HepG2 (cell line): Measurements from ENCODE around the gene OSBPL8.

Source experiments
- ARHGAP35 ChIP-seq: sonication (generic); formaldehyde crosslinking; IDR thresholded peaks from 2 replicates; pipeline ENCODE4 v1.9.0; 2022; ENCODE audit warnings: mild to moderate bottlenecking, inconsistent platforms, moderate library complexity, missing genetic modification reagents, borderline replicate concordance
- RAD21 ChIP-seq: fragments of 450-650 bp; formaldehyde crosslinking; IDR thresholded peaks from 2 replicates; pipeline ENCODE4 v1.5.0; 2020; ENCODE audit warnings: mild to moderate bottlenecking
- TF ChIP-seq, protein P1 (sequence below): sonication (generic); formaldehyde crosslinking; IDR thresholded peaks from 2 replicates; pipeline ENCODE4 v1.4.0; 2020; ENCODE audit warnings: missing genetic modification reagents
- TF ChIP-seq, protein P2 (sequence below): sonication (generic); formaldehyde crosslinking; IDR thresholded peaks from 2 replicates; pipeline ENCODE4 v1.5.0; 2020; ENCODE audit warnings: mild to moderate bottlenecking, missing genetic modification reagents, moderate library complexity
- TF ChIP-seq, protein P3 (sequence below), 2 experiments: sonication (generic) in 1 of 2; formaldehyde crosslinking in 1 of 2; IDR thresholded peaks; 2 replicates each; pipeline versions ENCODE4 v1.4.0 to v1.6.1; 2018 to 2020; ENCODE audit warnings: missing genetic modification reagents in 2 of 2, borderline replicate concordance in 1 of 2, low read depth in 1 of 2, mild to moderate bottlenecking in 1 of 2, missing biosample characterization in 1 of 2

- TF ChIP-seq, protein P1, sequence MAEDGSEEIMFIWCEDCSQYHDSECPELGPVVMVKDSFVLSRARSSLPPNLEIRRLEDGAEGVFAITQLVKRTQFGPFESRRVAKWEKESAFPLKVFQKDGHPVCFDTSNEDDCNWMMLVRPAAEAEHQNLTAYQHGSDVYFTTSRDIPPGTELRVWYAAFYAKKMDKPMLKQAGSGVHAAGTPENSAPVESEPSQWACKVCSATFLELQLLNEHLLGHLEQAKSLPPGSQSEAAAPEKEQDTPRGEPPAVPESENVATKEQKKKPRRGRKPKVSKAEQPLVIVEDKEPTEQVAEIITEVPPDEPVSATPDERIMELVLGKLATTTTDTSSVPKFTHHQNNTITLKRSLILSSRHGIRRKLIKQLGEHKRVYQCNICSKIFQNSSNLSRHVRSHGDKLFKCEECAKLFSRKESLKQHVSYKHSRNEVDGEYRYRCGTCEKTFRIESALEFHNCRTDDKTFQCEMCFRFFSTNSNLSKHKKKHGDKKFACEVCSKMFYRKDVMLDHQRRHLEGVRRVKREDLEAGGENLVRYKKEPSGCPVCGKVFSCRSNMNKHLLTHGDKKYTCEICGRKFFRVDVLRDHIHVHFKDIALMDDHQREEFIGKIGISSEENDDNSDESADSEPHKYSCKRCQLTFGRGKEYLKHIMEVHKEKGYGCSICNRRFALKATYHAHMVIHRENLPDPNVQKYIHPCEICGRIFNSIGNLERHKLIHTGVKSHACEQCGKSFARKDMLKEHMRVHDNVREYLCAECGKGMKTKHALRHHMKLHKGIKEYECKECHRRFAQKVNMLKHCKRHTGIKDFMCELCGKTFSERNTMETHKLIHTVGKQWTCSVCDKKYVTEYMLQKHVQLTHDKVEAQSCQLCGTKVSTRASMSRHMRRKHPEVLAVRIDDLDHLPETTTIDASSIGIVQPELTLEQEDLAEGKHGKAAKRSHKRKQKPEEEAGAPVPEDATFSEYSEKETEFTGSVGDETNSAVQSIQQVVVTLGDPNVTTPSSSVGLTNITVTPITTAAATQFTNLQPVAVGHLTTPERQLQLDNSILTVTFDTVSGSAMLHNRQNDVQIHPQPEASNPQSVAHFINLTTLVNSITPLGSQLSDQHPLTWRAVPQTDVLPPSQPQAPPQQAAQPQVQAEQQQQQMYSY (CRISPR knock-in tag) = no peak
- TF ChIP-seq, protein P2, sequence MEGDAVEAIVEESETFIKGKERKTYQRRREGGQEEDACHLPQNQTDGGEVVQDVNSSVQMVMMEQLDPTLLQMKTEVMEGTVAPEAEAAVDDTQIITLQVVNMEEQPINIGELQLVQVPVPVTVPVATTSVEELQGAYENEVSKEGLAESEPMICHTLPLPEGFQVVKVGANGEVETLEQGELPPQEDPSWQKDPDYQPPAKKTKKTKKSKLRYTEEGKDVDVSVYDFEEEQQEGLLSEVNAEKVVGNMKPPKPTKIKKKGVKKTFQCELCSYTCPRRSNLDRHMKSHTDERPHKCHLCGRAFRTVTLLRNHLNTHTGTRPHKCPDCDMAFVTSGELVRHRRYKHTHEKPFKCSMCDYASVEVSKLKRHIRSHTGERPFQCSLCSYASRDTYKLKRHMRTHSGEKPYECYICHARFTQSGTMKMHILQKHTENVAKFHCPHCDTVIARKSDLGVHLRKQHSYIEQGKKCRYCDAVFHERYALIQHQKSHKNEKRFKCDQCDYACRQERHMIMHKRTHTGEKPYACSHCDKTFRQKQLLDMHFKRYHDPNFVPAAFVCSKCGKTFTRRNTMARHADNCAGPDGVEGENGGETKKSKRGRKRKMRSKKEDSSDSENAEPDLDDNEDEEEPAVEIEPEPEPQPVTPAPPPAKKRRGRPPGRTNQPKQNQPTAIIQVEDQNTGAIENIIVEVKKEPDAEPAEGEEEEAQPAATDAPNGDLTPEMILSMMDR = no peak
- no peak for TF ChIP-seq RAD21
- no peak for TF ChIP-seq ARHGAP35 (CRISPR knock-in tag)
- TF ChIP-seq, protein P3, sequence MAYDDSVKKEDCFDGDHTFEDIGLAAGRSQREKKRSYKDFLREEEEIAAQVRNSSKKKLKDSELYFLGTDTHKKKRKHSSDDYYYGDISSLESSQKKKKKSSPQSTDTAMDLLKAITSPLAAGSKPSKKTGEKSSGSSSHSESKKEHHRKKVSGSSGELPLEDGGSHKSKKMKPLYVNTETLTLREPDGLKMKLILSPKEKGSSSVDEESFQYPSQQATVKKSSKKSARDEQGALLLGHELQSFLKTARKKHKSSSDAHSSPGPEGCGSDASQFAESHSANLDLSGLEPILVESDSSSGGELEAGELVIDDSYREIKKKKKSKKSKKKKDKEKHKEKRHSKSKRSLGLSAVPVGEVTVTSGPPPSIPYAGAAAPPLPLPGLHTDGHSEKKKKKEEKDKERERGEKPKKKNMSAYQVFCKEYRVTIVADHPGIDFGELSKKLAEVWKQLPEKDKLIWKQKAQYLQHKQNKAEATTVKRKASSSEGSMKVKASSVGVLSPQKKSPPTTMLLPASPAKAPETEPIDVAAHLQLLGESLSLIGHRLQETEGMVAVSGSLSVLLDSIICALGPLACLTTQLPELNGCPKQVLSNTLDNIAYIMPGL (CRISPR knock-in tag; IDR thresholded peaks at IDR 0.05; ENCODE audit: borderline replicate concordance in 1 of 2, low read depth in 1 of 2) = no peak
Observed at GRCh38 chr12:76531056-76531455, 28.5 kb downstream of the OSBPL8 start.
